ENCODE measurements around the gene SCAPER. TPM values are rescaled to one million over a fixed set of nuclear protein-coding genes. Genes with fewer than 3 reads are reported as not detected.

Gene SCAPER
- total RNA-seq, 1 donor from 2014 or later = 50.1 TPM

Small RNA genes lying within 50 kb of the gene (microRNA-seq; reads per million reads assigned to microRNA genes)
- not detected for gene MIR3713

Other genes starting within 250 kb of the SCAPER start
- gene RCN2, start 26.4 kb upstream of the SCAPER start, total RNA-seq = 38.3 TPM
- gene PSTPIP1, start 89.8 kb upstream of the SCAPER start, total RNA-seq = 17.7 TPM
- gene TSPAN3, start 165.8 kb upstream of the SCAPER start, total RNA-seq = 150 TPM